ENCODE measurements around the gene SLC35F3.

GRCh38 chr1:234262754-234263105 is 358.3 kb downstream of the SLC35F3 start:
- no peak for TF ChIP-seq POLR2A (IDR thresholded peaks at IDR 0.05)
- no peak for TF ChIP-seq CTCF (IDR thresholded peaks at IDR 0.05)

Measured in right lobe of liver (tissue), 4 donors.